HG02870 (cell line): ENCODE results near the gene WDR1.

Experiments used
- ATAC-seq: cut with Tn5 transposase; IDR thresholded peaks from one replicate; pipeline ENCODE4 v1.9.1; 2021; ENCODE audit warnings: mild to moderate bottlenecking, moderate library complexity; ENCODE audit not compliant: unreplicated experiment

The WDR1 gene

GRCh38 chr4:10047967-10048366, 68.6 kb downstream of the WDR1 start:
- ATAC-seq: no peak

GRCh38 chr4:10046471-10046870, 70.1 kb downstream of the WDR1 start:
- no peak for ATAC-seq

DNA sequence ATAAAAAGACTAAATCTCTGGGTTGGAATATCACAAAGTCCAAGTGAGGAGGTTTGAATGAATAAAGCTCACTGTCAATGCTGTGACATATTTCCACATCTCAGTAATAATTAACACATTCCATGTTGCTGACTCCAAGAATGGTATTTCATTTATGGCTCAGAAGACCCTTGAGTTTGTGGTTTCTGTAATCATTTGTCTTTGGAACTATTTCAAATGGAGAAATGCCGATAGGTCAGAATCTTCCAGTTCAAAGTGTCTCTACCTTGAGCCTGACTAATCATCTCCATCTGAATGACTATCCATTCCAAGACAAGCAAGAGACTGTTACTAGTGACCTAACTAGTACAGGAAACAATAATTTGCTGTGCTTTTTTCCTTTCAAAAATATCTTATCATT, 71.1 kb downstream of the WDR1 start:
- ATAC-seq: no peak

- no peak for ATAC-seq
Measured at GRCh38 chr4:10041036-10041435, 75.6 kb downstream of the WDR1 start.

- ATAC-seq: no peak
Measured at GRCh38 chr4:10040049-10040892, 76.3 kb downstream of the WDR1 start.

GRCh38 chr4:10036807-10037342, 79.7 kb downstream of the WDR1 start:
- ATAC-seq: no peak

DNA sequence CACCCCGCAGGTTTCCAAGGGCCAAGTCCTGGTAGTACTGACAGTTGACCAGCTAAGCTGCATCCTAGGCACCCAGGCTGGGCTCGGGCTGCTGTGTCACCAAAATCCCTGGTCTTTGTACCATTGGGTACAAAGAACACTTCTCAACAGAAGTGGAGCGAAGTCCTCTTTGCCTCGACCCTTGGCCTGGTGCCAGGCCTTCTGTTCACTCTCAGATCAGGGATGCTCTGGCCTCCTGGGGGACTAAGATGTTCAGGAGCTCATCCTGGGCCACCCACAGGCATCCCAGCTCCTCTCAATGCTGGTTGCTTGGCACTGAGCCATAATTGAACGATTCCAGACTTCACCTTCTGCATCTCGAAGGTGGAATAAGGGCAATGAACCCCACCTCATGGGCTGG, 81.5 kb downstream of the WDR1 start:
- ATAC-seq: no peak

- ATAC-seq: no peak
Measured at GRCh38 chr4:10034612-10035104, 81.9 kb downstream of the WDR1 start.

- ATAC-seq: no peak
Measured at GRCh38 chr4:10034136-10034535, 82.5 kb downstream of the WDR1 start.

- no peak for ATAC-seq
Measured at GRCh38 chr4:10033191-10033881, 83.3 kb downstream of the WDR1 start.

DNA sequence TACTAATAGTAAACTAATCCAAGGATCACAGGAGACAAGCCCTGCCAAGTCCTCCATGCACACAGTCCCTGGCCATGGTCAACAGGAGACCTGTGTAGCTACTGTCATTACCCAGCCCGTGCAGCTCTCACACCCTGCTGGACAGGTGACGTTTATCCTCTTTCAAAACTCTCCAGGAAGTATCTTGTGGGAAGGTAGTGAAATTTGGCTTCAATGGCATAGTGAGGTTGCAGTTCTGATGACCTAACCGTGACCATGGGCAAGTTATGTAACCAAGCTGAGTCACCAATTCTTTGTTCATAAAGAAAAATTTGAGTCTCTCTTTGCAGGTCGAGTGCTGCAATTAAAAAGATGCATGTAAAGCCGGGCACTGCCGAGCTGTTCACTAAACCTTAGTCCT, 84.0 kb downstream of the WDR1 start:
- no peak for ATAC-seq

- ATAC-seq: no peak
Measured at GRCh38 chr4:10031668-10032590, 84.7 kb downstream of the WDR1 start.

DNA sequence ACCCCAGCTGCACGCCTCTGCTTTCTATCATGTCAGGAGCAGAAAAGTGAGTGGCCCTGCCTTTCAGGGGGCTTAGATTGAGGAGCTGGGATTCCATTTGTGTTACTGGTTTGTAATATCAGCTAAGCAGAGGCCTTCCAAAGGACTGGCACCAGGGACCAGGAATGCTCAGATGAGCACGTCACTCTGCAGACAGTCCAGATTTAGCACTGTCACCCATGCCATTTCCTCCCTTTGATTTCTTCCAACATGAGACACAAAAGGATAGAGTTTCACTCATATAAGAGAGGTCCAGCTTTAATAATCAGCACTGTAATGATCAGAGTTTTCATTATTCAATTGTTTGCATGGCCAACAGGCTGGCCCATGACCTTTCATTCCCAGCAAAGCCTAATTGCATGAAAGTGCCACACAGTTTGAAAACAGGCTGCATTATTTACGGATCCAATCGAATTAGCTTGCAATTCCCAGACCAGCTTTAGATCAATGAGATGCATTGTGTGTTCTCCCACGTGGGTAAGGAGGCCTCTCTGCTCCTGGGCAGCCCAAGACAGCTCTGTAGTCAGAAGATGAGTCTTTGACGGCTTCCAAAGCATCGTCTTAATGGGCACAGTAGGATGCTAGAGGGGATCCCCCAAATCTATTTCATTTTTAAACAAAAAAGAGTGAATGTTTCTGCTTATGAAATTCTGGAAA, 85.5 kb downstream of the WDR1 start:
- no peak for ATAC-seq

GRCh38 chr4:10029403-10029802, 87.2 kb downstream of the WDR1 start:
- ATAC-seq: no peak

- ATAC-seq: no peak
Measured at GRCh38 chr4:10028910-10029309, 87.7 kb downstream of the WDR1 start.

GRCh38 chr4:10026485-10026884, 90.1 kb downstream of the WDR1 start:
- no peak for ATAC-seq

DNA sequence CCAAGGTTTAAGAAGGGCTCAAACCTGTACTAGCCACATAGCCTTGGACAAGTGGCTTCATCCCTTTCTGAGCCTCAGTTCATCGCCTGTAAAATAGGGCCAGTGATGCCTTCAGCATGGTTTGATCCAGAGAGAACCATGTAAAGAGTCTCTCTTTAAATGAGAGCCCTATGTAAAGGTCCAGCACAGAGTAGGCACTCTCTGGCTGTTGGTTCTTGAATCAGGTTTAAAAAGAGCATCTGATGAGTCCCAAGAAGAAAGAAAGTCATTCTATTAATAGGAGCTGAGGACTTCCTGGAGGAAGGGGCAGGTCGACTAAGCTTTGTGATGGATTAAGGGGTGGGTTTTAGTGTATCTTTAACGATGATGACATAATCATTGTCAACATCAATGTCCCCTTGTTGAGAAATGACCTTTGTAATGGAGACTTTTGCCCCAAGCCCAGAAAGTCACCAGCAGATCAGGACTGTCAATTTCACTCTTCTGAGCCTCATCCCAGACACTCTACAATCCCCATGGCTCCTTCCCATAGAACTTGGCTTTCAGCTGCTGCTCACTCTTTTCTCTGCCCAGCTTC, 91.3 kb downstream of the WDR1 start:
- no peak for ATAC-seq
